Measurements from ENCODE around the gene CADM2.

DNA sequence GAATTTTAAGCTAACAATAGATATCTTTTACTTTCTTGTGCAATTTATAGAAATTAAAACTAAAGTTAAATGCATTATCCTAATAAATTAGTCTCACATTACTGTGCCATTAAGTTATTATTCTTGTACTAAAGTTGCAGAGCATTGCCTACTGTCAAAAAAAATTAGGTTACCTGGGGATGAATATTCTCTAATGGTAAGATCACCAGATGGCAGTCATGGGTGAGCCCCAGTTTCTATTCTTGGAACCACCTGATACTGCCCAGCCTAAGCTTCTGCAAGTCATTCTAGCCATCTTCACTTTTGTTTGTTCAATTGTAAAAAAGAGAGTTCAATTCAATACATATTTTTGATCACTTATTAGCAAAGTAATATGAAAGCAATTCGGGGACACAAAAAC lies 213.2 kb downstream of the CADM2 start:
- TF ChIP-seq, protein P1, sequence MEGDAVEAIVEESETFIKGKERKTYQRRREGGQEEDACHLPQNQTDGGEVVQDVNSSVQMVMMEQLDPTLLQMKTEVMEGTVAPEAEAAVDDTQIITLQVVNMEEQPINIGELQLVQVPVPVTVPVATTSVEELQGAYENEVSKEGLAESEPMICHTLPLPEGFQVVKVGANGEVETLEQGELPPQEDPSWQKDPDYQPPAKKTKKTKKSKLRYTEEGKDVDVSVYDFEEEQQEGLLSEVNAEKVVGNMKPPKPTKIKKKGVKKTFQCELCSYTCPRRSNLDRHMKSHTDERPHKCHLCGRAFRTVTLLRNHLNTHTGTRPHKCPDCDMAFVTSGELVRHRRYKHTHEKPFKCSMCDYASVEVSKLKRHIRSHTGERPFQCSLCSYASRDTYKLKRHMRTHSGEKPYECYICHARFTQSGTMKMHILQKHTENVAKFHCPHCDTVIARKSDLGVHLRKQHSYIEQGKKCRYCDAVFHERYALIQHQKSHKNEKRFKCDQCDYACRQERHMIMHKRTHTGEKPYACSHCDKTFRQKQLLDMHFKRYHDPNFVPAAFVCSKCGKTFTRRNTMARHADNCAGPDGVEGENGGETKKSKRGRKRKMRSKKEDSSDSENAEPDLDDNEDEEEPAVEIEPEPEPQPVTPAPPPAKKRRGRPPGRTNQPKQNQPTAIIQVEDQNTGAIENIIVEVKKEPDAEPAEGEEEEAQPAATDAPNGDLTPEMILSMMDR (tag by site-specific recombination; IDR thresholded peaks at IDR 0.05) = no peak
- no peak for TF ChIP-seq ZNF488 (tag by site-specific recombination; IDR thresholded peaks at IDR 0.05)
- no peak for TF ChIP-seq YY1 (tag by site-specific recombination; IDR thresholded peaks at IDR 0.05)
- TF ChIP-seq ZBTB8A (tag by site-specific recombination; IDR thresholded peaks at IDR 0.05) = no peak
- no peak for TF ChIP-seq ZBTB6 (tag by site-specific recombination; IDR thresholded peaks at IDR 0.05)
- no peak for TF ChIP-seq ZNF394 (tag by site-specific recombination; IDR thresholded peaks at IDR 0.05; ENCODE audit: borderline replicate concordance)
- no peak for TF ChIP-seq GLIS2 (tag by site-specific recombination; IDR thresholded peaks at IDR 0.05)
- no peak for TF ChIP-seq ZNF24 (tag by site-specific recombination; IDR thresholded peaks at IDR 0.05)
- no peak for TF ChIP-seq ZNF660 (tag by site-specific recombination; IDR thresholded peaks at IDR 0.05)
